GM10266 (cell line): ENCODE data around the gene GPC3.

Source experiments
- DNase-seq: peaks from one replicate; pipeline ENCODE4 v3.0.0; 2012; ENCODE audit errors: extremely low spot score
- TF ChIP-seq, protein P1 (sequence below): IDR thresholded peaks from 2 replicates; pipeline ENCODE4 v1.5.1; 2012; ENCODE audit warnings: mild to moderate bottlenecking, low read depth; ENCODE audit not compliant: control insufficient read depth, insufficient read depth; ENCODE audit errors: missing control alignments

GPC3 gene

DNA sequence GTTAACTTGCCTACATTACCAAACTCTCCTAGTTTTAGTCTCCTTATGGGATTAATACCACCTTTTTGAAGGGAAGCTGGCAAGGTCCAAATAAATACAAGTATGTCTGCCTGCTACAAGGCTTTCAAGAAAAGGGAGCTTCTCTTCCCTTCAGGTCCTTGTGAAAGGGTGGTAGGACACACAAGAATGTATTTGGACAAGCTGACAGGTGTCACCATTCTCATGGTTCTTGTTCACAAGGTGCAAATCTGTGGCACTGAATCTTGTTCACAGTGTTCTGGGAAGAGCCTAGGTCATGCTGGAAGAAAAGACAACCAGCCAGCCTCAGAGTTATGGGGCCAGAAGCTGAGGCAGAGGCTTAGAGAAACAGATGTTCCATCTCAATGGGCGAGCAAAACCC is 41.9 kb downstream of the GPC3 start:
- no peak for DNase-seq
- TF ChIP-seq, protein P1, sequence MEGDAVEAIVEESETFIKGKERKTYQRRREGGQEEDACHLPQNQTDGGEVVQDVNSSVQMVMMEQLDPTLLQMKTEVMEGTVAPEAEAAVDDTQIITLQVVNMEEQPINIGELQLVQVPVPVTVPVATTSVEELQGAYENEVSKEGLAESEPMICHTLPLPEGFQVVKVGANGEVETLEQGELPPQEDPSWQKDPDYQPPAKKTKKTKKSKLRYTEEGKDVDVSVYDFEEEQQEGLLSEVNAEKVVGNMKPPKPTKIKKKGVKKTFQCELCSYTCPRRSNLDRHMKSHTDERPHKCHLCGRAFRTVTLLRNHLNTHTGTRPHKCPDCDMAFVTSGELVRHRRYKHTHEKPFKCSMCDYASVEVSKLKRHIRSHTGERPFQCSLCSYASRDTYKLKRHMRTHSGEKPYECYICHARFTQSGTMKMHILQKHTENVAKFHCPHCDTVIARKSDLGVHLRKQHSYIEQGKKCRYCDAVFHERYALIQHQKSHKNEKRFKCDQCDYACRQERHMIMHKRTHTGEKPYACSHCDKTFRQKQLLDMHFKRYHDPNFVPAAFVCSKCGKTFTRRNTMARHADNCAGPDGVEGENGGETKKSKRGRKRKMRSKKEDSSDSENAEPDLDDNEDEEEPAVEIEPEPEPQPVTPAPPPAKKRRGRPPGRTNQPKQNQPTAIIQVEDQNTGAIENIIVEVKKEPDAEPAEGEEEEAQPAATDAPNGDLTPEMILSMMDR, result no peak

DNA sequence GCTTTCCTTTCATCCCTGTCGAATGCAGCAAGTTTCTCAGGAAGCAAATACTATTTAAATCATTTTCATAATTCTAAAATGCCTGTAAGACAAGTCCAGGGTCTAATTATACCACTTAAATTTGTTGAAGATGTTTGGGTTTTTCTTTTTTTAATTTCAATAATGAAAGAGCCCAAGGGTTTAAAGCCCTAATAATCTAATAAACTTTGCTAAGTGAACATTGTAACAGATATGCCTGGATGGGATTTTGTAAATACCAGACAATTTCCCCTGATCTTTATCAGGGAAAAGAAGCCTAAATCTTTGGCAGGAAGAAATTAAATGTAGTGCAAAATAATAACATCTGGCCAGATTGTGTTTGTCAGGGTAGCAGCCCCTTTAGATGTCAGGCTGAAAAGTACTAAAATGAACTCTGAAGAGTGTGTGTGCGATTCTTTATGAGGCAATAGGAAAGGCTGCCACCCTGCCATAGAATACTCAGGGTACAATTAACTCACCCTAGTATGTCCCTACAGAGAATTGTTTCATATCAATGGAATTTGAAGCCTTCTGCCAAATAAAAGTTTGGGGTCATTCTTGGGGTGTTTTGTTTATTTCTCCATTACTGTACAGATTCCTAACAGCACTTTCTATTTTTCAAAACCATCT is 45.6 kb downstream of the GPC3 start:
- no peak for DNase-seq
- TF ChIP-seq, protein P1, result no peak

DNA sequence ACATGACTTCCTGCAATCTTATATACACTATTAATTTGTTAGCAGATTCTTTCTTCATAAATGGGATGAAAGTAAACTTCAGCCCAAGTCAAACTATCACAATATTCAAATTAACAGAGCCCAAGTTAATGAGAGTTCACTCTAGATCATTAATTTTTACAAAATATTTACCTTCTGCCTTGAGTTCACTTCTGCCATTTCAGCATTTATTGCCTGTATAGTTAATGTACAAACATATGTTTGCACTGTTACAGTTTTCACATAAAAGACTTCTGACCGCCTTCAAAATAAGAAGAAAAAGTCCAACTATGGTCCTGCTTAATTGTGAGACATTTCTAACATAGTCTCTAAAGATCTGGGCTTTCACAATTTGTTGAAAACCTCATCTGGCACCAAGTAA is 46.9 kb downstream of the GPC3 start:
- DNase-seq, result no peak
- TF ChIP-seq, protein P1, result no peak

DNA sequence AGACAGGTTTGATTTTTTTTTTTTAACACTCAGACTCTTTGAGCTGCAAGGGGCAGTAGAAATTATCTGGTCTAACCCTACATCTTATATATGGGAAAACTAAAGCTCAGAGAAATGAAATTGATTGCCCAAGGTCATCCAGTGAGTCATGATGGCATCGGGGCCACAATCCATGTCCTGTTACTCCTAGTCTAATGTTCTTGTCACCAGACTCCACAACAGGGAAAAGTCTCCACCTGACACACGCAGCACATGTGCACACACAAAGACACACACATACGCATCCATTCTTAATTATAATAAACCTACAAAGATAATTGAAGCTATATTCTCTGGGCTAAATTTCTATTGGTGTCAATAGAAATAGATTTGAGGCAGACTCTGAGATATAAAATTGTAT is 48.4 kb downstream of the GPC3 start:
- no peak for DNase-seq
- TF ChIP-seq, protein P1, result no peak

DNA sequence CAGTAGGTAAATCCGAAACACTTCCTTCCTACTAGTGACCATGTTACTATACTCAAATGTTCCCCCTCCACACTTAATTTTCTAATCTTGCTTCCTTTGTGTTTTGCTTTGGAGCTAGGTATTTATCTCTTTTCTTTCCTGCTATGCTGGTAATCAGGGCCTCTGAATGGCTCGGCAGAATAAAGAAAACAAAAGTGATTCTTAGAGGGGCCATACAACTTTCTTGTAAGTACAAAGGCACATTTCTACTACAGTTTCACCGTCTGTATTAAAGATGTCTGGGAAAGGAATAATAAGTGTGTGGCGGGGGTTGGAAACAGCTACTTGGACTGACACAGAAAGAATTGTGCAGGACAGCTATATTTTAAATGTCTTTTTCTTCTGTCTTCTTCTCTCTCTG is 50.3 kb downstream of the GPC3 start:
- DNase-seq, result no peak
- TF ChIP-seq, protein P1, result no peak

DNA sequence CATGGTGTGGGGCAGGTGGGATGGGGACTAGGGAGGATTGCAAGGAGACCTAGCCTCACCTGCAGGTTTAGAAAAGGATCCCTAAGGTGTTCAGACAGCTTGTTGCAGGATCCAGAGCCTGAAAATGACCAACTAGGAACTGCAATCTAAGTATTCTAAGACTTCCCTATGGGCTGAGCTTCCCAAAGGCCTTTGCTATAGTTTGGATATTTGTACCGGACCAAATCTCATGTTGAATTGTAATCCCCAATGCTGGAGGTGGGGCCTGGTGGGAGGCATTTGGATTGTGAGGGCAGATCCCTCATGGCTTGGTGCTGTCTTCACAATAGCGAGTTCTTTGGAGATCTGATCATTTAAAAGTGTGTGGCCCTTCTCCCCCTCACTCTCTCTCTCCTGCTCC is 52.1 kb downstream of the GPC3 start:
- TF ChIP-seq, protein P1, result no peak
- no peak for DNase-seq

DNA sequence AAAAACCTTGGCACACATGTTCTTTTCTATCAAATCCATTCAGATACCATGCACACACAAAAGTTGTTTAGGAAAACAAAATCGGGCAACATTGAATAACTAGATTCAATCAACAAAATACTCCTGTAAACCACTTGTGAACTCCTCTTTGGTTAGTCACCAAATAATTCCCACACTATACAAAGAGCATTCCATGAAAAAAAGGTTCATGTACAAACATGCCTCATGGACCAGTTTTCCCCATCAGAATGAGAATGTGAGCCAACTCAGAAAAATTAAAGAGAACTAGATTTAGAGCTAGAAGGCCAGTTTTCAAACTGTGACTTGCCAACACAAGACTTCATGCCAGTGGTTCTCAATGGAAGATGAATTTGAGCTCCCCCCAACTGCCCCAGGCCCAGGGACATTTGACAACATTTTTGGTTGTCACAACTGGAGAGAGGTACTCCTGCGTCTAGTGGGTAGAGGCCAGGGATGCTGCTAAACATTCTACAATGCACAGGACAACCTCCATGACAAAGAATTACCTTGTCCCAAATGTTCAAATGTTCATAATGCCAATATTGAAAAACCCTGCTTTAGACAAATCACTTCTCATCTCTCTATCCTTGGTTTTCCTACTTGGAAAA is 55.4 kb downstream of the GPC3 start:
- DNase-seq, result no peak
- TF ChIP-seq, protein P1, result no peak
